ENCODE data around the gene SMLR1. TPM values are rescaled to one million over a fixed set of nuclear protein-coding genes. Genes with fewer than 3 reads are reported as not detected.

The SMLR1 gene
- total RNA-seq = not detected

DNA sequence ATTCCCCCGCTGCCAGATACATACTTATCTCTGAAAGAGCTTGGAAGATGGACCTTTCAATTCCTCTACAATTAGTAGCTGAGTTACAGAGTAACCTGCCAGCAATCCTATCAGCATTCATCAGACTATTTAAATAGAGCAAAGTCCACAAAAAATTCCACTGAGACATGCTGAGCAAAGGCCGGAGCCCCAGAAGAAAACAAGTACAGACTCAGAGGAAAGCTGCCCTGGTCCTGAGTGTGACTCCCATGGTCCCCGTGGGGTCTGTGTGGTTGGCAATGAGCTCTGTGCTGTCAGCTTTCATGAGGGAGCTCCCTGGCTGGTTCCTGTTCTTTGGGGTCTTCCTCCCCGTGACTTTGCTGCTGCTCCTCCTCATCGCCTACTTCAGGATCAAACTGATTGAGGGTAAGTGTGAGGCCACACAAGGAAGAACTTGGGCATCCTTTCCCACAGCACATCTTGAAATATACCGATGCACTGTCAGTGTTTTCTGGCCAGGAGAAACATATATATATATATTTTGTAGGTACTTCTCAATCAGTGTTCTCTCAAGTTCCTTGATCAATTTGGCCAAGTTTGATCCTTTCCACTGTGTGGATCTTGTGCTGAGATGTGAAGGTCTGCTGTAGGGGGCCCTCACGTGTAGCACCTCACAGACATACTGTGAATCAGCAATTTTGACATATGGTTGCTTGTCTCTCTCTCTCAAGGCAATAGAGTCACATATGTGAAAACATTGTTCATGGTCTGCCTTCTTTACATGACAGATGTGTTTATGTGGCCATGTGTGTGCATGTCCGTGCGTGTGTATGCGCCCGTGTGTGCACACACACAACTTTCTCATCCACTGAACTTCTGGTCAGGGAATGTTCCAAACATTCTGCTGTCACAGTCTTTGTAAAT is at the start of gene SMLR1:
Gene SMLR1, plus strand, starts transcription at position 160 of the 903 bp plus-strand sequence. Its CDS starts 8 bp downstream, at position 168.
- DNase-seq (ENCODE audit: extremely low spot score in 2 of 2) = no peak
- intact Hi-C loops (cut with DNase I) = no loop called here
- TF ChIP-seq POLR2AphosphoS5 (IDR thresholded peaks at IDR 0.05; ENCODE audit: insufficient read depth in 1 of 2, low read depth in 1 of 2) (no peak), POLR2A (IDR thresholded peaks at IDR 0.05) (no peak)
- TF ChIP-seq, protein P1, sequence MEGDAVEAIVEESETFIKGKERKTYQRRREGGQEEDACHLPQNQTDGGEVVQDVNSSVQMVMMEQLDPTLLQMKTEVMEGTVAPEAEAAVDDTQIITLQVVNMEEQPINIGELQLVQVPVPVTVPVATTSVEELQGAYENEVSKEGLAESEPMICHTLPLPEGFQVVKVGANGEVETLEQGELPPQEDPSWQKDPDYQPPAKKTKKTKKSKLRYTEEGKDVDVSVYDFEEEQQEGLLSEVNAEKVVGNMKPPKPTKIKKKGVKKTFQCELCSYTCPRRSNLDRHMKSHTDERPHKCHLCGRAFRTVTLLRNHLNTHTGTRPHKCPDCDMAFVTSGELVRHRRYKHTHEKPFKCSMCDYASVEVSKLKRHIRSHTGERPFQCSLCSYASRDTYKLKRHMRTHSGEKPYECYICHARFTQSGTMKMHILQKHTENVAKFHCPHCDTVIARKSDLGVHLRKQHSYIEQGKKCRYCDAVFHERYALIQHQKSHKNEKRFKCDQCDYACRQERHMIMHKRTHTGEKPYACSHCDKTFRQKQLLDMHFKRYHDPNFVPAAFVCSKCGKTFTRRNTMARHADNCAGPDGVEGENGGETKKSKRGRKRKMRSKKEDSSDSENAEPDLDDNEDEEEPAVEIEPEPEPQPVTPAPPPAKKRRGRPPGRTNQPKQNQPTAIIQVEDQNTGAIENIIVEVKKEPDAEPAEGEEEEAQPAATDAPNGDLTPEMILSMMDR (IDR thresholded peaks at IDR 0.05) = no peak

DNA sequence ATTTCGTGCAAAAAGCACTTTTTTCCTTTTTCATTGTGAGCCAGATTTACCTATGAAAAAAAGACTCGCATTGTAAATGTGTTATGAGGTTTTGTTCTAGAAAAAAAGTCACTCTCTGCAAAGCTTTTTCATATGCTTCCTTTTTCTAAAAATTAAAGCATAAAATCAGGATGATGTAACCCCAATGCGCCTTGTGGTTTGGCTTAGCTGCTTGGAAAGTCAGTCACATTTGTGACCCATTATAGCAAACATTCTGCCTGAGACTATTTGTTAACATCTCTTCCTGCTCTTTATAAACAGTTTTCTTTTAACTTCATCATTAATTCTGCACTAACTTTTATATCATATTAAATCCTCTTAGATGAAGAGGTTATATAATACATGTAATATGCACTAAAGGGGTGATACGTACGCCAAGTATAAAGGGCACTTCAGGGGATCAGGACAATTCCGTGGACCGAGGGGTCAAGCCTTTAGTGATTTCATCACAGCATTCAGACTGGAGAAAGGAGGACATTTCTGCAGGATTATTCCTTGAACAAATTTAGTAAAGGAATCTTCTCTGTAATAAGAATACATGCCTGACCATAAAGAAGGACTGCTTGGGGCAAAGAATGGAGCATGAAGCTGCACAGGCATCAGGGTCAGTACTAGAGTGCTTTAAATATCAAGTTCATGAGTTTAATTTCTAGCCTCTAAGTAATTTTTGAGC is 48.1 kb upstream of the SMLR1 start:
- Histone ChIP-seq H3K36me3 (no peaks in the 10 kb centered on the region), H3K27ac (peak overlapping the region; percentile 14), H3K9me3 (no peaks in the 10 kb centered on the region), H3K4me1 (peaks cover 6% of the 10 kb centered on the region), H3K4me3 (no peak overlapping the region), H3K27me3 (no peaks in the 10 kb centered on the region)
- DNase-seq (ENCODE audit: extremely low spot score in 2 of 2) = no peak
- intact Hi-C loops (cut with DNase I) = no loop called here
- TF ChIP-seq, protein P1 (IDR thresholded peaks at IDR 0.05) = no peak
- TF ChIP-seq POLR2AphosphoS5 (IDR thresholded peaks at IDR 0.05; ENCODE audit: insufficient read depth in 1 of 2, low read depth in 1 of 2) (no peak), POLR2A (IDR thresholded peaks at IDR 0.05) (no peak)

More for the DNA sequence above, at the start of gene SMLR1:
- Histone ChIP-seq H3K4me1 (no peaks in the 10 kb centered on the region), H3K4me3 (no peak within 1 kb of the TSS), H3K27me3 (no peaks in the 10 kb centered on the region), H3K36me3 (no peaks in the 10 kb centered on the region), H3K9me3 (no peaks in the 10 kb centered on the region), H3K27ac (no peak within 1 kb of the TSS)

DNA sequence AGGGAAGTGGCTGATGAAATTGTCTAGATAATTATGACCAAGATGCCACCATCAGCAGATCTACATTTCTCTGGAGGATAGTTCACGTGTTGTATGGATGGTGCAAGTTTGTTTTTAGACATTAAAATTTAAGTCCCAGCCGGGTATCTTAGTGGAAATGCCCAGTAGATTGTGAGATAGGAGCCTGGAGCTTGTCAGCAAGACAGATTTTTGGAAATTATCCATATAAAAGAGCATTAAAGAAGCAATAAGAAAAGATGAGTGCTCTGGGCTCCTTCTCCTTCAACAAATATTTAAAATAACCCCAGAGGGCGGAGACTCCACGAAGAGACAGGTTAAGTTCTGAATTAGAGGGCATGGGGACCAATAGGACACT is 47.6 kb upstream of the SMLR1 start:
- TF ChIP-seq POLR2A (IDR thresholded peaks at IDR 0.05) = no peak
- TF ChIP-seq POLR2AphosphoS5 (IDR thresholded peaks at IDR 0.05; ENCODE audit: insufficient read depth in 1 of 2, low read depth in 1 of 2) = no peak
- TF ChIP-seq, protein P1 (IDR thresholded peaks at IDR 0.05) = no peak
- H3K36me3 ChIP-seq = no peaks in the 10 kb centered on the region
- no peaks in the 10 kb centered on the region for H3K27me3 ChIP-seq
- peak overlapping the region; percentile 14 for H3K27ac ChIP-seq
- H3K9me3 ChIP-seq = no peaks in the 10 kb centered on the region
- peaks cover 6% of the 10 kb centered on the region for H3K4me1 ChIP-seq
- DNase-seq (ENCODE audit: extremely low spot score in 2 of 2) = no peak
- intact Hi-C loops (cut with DNase I) = no loop called here
- H3K4me3 ChIP-seq = no peak overlapping the region

DNA sequence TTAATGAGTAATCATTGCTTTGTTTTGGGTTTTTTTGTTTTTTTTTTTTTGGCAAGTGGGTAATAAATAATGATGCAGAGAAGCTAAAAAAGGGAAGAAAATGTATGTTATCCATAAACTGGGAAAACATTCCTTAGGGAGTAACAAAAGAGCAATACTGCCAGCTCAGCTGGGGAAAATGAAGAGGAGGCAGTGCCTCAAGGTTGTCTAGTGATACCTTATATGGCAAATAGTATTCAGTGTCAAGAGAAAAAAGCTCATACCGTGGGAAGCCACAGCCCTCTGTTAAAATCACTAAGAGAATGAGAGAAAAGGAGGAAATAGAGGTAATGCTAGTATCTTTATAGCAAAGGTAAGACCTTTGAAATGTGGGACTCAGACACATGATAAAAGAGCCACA is 47.1 kb upstream of the SMLR1 start:
- H3K36me3 ChIP-seq = no peaks in the 10 kb centered on the region
- intact Hi-C loops (cut with DNase I) = no loop called here
- H3K4me3 ChIP-seq = no peak overlapping the region
- H3K27me3 ChIP-seq = no peaks in the 10 kb centered on the region
- no peaks in the 10 kb centered on the region for H3K9me3 ChIP-seq
- TF ChIP-seq POLR2A (IDR thresholded peaks at IDR 0.05) (no peak), POLR2AphosphoS5 (IDR thresholded peaks at IDR 0.05; ENCODE audit: insufficient read depth in 1 of 2, low read depth in 1 of 2) (no peak)
- TF ChIP-seq, protein P1 (IDR thresholded peaks at IDR 0.05) = no peak
- no peak for DNase-seq (ENCODE audit: extremely low spot score in 2 of 2)
- H3K4me1 ChIP-seq = peaks cover 6% of the 10 kb centered on the region
- H3K27ac ChIP-seq = peak overlapping the region; percentile 14
